Measurements from ENCODE around the gene GCH1. TPM values are rescaled to one million over a fixed set of nuclear protein-coding genes. Genes with fewer than 3 reads are reported as not detected.

Gene GCH1
- total RNA-seq, result 0.73 and 6.3 TPM in 2 replicates

GRCh38 chr14:54902521-54903420, at the start of gene GCH1:
TSS of gene GCH1 (minus strand) at chr14:54902826. CDS start at chr14:54902663, 163 bp downstream.

Other genes starting within 250 kb of the GCH1 start
- 6.3 and 18.8 TPM in 2 replicates for gene WDHD1, start 124.3 kb upstream of the GCH1 start, total RNA-seq
- gene SOCS4, start 124.4 kb upstream of the GCH1 start, total RNA-seq, result 13.2 and 15.1 TPM in 2 replicates
- gene MAPK1IP1L, start 148.8 kb upstream of the GCH1 start, total RNA-seq, result 16.4 and 26.2 TPM in 2 replicates
- 456 and 567 TPM in 2 replicates for gene LGALS3, start 226.4 kb upstream of the GCH1 start, total RNA-seq